NCI-H2107 treated with DMSO at 0.1 percent for 48 hours (cell line): ENCODE data around the gene TRMT44.
"Not testable (repeated sequence)": the region's sequence is repeated elsewhere in the genome, so short reads cannot be mapped to it uniquely, and the experiment has no call there.

Experiments
- DNase-seq: peaks from one replicate; lab custom pipeline; 2025; ENCODE audit not compliant: unreplicated experiment; lab: John Stamatoyannopoulos, UW

TRMT44 gene

GRCh38 chr4:8405516-8405875, 35.1 kb upstream of the TRMT44 start:
- DNase-seq = no peak

GRCh38 chr4:8406887-8407286, 33.7 kb upstream of the TRMT44 start:
- not testable (repeated sequence) for DNase-seq

GRCh38 chr4:8407316-8407715, 33.3 kb upstream of the TRMT44 start:
- no peak for DNase-seq

DNA sequence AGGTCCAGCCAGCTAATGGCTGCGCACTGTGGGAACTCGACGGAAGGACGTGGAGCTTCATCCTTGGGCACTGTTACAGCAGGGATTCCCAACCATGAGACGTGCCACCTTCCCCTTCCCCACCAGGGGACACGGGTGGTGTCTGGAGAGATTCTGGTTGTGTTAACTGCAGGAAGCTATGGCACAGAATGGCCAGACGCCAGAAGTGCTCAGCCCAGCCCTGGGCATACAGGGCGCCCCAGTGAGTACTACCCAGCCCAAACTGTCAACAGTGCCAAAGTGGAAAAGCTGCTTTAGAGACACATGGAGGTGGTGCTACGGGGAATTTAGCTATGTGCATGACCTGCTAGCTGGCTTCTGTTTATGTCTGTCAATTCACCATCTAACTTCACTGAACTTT, 32.8 kb upstream of the TRMT44 start:
- DNase-seq = no peak

- DNase-seq = no peak
These were observed 31.1 kb upstream of the TRMT44 start for GRCh38 chr4:8409264-8410065.

- DNase-seq = no peak
These were observed 30.4 kb upstream of the TRMT44 start for GRCh38 chr4:8410066-8410625.

DNA sequence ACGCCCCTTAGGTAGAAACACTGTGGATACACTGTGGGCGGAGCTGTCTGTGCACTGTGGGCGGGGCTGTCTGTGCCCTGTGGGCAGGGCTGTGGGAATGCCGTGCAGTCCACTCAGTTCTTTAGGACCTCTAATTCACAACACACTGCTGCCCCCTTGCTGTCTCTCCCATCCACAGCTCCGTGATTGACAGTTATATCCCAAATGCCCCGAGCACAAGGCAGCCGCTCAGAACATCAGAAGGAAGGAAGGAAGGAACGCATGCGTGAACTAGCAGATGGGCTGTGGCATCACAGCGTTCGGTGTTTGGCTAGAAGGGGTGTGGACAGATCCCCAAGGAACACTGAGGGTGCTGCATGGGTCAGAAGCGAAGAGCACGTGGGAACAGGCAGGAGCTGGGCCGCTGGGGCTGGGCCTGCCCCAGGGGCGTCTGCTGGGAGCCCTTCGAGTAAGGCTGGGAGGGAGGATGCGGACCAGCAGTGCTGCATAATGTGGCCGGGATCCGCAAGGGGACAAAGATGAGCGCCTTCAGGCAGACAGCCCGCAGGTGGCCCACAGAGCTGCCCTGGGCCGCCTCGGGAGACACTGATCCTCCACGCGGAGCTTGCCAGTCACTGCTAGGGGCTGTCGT, 29.8 kb upstream of the TRMT44 start:
- DNase-seq = no peak

DNA sequence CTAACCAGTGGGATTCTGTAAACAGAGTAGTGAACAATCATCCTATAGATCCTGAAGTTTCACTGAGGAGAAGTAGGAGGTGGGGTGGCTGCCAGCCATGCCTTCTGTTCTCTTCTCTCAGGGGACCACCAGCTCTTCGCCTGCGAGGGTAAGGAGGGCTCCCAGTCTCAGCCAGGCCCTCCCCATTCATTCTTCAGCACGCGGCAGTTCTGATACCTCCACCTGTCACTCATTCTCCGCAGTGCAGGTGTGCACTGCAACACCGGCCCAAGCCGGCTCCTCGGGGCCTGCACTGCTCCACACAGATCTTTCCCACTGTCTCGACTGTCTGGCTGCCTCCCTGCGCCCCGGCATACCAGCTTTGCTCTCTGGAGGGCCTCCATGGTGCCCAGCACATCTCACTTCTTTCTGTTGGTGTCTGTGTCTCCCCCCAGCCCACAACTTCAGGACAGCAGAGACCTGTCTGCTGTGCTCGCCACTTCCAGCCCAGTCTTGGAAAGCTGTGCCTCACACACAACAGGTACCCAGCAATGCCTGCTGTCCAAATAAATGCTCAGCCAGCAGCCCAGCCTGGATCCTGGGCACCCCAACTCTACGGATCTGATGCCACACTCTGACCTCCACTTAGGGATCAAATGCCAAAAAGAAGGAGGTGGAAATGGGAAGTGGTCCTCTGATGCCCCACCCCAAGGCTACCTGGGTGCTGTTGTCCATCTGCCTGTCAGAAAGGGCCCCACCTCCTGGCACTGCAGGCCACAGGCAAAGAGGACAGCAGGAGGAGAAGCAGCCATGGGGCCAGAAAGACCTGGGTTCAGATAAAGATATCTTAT, 29.0 kb upstream of the TRMT44 start:
- no peak for DNase-seq

DNA sequence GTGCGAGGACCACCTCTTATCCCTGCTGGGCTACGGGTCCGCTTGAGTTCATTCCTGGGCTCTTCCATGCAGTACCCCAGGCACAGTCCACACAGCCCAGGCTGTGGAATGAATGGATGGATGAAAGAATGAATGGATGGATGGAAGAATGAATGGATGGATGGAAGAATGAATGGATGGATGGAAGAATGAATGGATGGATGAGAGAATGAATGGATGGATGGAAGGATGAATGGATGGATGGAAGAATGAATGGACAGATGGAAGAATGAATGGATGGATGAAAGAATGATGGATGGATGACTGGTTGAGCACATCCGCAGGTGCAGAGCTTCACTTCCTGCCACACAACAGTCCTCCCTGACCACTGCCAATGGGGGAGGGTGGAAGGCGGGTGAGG, 28.3 kb upstream of the TRMT44 start:
- DNase-seq = no peak

- DNase-seq = no peak
These were observed 26.2 kb upstream of the TRMT44 start for GRCh38 chr4:8414377-8414776.

DNA sequence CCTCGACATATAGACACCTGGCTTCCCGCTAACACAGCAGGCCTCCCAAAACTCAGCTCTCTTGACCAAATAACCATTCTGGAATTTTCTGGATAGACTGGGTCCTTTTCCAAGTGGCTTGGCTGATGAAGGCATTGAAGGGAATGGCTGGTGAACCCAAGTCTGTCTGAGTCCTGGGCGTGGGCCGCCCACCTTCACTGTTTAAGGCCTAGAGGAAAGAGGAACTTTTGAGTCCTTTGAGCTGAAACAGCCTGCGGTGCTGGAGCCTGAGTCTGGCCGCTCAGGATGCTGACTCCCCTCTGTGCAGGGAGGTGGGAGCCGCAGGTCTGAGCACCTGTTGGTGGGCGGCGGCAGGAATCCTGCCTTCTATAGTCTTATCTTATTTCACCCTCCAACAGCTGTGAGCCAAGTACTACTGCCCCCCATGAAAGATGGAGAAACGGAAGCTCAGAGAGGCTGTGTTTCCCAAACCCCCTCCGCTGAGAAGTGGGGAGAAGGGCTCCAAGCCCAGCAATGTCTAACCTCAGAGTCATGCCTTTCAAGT, 23.4 kb upstream of the TRMT44 start:
- DNase-seq = no peak

DNA sequence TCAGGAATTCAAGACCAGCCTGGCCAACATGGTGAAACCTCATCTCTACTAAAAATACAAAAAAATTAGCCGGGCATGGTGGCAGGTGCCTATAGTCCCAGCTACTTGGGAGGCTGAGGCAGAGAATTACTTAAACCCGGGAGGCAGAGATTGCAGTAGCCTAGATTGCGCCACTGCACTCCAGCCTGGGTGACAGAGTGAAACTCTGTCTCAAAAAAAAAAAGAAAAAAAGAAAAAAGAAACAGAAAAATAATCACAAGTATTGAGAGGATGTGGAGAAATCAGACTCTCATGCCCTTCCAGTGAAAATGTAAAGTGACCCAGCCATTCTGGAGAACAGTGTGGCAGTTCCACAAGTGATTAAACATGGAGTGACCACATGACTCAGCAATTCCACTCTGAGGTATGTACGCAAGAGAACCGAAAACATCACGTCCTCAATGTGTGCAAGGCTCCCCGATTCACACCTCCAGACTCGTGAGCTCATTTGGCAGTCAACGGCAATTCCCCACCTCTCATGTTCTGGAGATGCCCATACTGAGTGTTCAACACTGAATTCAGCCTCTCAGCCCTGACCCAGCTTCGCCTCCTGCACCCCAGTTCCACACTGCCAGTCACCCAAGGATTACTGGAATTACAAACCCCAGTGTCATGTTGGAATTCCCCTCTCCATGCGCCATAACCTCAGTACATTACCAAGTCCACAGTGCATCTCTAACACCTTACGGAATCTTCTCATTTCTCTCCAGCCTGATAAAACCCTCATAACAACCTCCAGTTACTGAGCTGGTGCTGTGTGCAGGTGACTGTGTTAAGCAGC, 21.1 kb upstream of the TRMT44 start:
- no peak for DNase-seq

DNA sequence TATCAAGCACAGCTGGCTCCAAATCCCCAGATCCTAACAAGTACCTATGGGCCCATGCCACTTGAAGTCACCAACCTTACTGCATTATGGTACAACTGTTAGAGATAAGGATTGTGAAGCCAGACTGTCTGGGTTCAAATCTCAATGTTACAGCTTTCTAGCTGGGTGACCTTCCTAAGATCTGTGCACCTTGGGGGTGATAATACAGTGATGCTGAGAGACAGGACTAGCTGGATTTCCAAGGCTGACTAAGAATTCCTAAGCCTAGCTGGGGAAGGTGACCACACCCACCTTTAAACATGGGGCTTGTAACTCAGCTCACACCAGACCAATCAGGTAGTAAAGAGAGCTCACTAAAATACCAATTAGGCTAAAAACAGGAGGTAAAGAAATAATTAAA, 20.4 kb upstream of the TRMT44 start:
- not testable (repeated sequence) for DNase-seq

DNA sequence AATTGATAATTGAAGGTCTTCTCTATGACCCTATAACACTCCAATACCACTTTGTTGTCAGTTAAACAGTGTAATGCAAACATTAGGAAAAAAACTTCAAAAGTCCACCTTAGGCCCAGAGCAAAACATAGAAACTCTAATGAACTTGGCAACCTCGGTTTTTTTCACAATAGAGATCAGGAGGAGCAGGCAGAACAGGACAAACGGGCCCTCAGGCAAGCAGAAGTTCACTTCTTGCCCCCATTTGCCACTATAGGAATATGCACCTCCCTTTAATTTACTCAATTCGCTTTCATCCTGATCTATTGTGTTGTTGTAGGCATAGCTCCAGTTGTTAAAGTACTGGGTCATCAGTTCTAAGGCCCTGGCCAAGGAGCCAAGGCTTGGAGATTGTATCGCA, 18.2 kb upstream of the TRMT44 start:
- DNase-seq = no peak

GRCh38 chr4:8422786-8423185, 17.8 kb upstream of the TRMT44 start:
- DNase-seq = no peak

GRCh38 chr4:8427262-8427661, 13.3 kb upstream of the TRMT44 start:
- no peak for DNase-seq

DNA sequence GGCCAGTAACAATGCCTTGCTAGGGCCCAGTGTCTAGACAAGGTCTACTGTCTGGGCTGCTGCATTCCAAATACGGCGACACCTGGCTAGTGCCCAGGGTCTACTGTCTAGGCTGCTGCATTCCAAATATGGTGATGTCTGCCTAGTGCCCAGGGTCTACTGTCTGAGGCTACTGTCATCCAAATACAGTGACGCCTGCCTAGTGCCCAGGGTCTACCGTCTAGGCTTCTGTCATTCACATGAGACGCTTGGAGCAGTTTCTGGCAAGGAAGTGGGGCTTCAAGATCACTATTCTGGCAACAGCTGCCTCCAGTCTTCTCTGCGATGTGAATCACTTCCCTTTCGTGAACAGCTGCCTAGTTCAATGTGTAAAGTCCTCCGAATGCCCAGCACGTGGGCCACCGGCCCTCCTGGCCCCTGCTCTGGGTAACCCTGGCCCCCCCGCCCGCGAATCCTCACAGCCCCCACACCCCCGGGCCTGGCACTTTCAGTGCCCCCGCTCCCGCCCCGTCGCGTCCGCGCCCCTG, 12.8 kb upstream of the TRMT44 start:
- no peak for DNase-seq

- peak; percentile 1 for DNase-seq
These were observed 12.1 kb upstream of the TRMT44 start for GRCh38 chr4:8428288-8429097.

- DNase-seq = no peak
These were observed 9.0 kb upstream of the TRMT44 start for GRCh38 chr4:8431553-8431952.
